Kasumi-1 (cell line): ENCODE data around the gene NTRK2.

Source experiments
- DNase-seq, 2 experiments: peaks; one replicate each; lab custom pipeline; 2025; lab: John Stamatoyannopoulos, UW

Gene NTRK2

GRCh38 chr9:84736081-84736480 is 66.6 kb downstream of the NTRK2 start:
- no peak for DNase-seq

- DNase-seq = no peak
Measured at GRCh38 chr9:84736536-84736935, 67.0 kb downstream of the NTRK2 start.

GRCh38 chr9:84738353-84738752 is 68.8 kb downstream of the NTRK2 start:
- no peak for DNase-seq

GRCh38 chr9:84742261-84742660 is 72.7 kb downstream of the NTRK2 start:
- no peak for DNase-seq

GRCh38 chr9:84744195-84744594 is 74.7 kb downstream of the NTRK2 start:
- no peak for DNase-seq

- no peak for DNase-seq
Measured at GRCh38 chr9:84744726-84745125, 75.2 kb downstream of the NTRK2 start.

- DNase-seq = peak in 1 of 2 experiments; percentile 3
Measured at GRCh38 chr9:84748112-84748511, 78.6 kb downstream of the NTRK2 start.

GRCh38 chr9:84750152-84750865 is 80.8 kb downstream of the NTRK2 start:
- DNase-seq = peak in 1 of 2 experiments; percentile 1

- DNase-seq = no peak
Measured at GRCh38 chr9:84751921-84752320, 82.4 kb downstream of the NTRK2 start.

GRCh38 chr9:84754461-84754860 is 84.9 kb downstream of the NTRK2 start:
- peak in 1 of 2 experiments; percentile 28 for DNase-seq

GRCh38 chr9:84754881-84755280 is 85.4 kb downstream of the NTRK2 start:
- no peak for DNase-seq

GRCh38 chr9:84755380-84755779 is 85.9 kb downstream of the NTRK2 start:
- DNase-seq = no peak

GRCh38 chr9:84756171-84756570 is 86.6 kb downstream of the NTRK2 start:
- no peak for DNase-seq

- DNase-seq = no peak
Measured at GRCh38 chr9:84756731-84757130, 87.2 kb downstream of the NTRK2 start.

GRCh38 chr9:84758817-84759216 is 89.3 kb downstream of the NTRK2 start:
- DNase-seq = no peak

GRCh38 chr9:84759300-84759750 is 89.8 kb downstream of the NTRK2 start:
- no peak for DNase-seq

GRCh38 chr9:84759804-84760203 is 90.3 kb downstream of the NTRK2 start:
- DNase-seq = no peak

- DNase-seq = peak; percentile 82 to 88
Measured at GRCh38 chr9:84761137-84761808, 91.7 kb downstream of the NTRK2 start.

GRCh38 chr9:84772511-84772910 is 103.0 kb downstream of the NTRK2 start:
- no peak for DNase-seq

- no peak for DNase-seq
Measured at GRCh38 chr9:84773022-84773421, 103.5 kb downstream of the NTRK2 start.

- DNase-seq = no peak
Measured at GRCh38 chr9:84775056-84775643, 105.6 kb downstream of the NTRK2 start.

- no peak for DNase-seq
Measured at GRCh38 chr9:84778570-84778969, 109.0 kb downstream of the NTRK2 start.

- no peak for DNase-seq
Measured at GRCh38 chr9:84779883-84780282, 110.4 kb downstream of the NTRK2 start.
